ENCODE measurements around the gene TXNL4A.

The TXNL4A gene

GRCh38 chr18:79947881-79948610, 40.3 kb downstream of the TXNL4A start:
- no peak for TF ChIP-seq SIN3A (IDR thresholded peaks at IDR 0.05; ENCODE audit: borderline replicate concordance, insufficient read depth, low read length)

DNA sequence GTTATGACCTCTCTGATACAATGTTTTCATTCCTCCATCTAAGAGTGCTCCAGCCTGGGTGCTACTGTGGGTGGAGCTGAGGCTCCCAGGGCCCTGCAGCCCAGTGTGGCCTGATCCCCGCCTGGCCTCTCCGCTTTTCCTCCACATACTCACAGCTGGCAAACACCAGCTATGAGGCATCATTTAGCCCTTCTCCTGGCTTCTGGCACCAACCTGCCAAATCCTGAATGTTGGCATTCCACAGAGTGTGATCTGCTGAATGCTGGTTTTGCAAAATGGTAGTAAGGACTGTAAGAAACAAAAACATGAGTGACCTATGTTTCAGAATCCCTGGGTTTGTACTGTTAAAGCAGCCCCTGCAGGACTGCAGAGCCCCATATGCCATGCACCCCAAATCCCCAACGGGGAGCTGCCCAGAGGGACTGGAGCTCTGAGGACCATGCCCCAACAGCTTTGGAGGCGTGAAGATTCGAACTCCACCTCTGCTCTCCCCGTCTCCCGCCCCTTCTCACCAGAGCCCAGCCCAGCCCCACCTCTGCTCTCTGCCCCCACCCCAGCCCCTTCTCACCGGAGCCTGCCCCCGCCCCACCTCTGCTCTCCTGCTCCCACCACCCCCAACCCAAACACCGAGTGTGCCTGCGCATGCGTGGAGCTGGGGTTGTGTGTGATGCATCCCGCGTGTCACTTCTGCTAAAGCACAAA, 41.2 kb downstream of the TXNL4A start:
- TF ChIP-seq POLR2AphosphoS5 (IDR thresholded peaks at IDR 0.05; ENCODE audit: low read depth, low read length) (no peak), FOXP2 (optimal IDR thresholded peaks at IDR 0.05; ENCODE audit: borderline replicate concordance, extremely low read depth, extremely low read length, insufficient read depth) (no peak), SIN3A (IDR thresholded peaks at IDR 0.05; ENCODE audit: borderline replicate concordance, insufficient read depth, low read length) (no peak), TAF1 (IDR thresholded peaks at IDR 0.05; ENCODE audit: borderline replicate concordance, insufficient read depth, low read length) (no peak)
- TF ChIP-seq, protein P1, sequence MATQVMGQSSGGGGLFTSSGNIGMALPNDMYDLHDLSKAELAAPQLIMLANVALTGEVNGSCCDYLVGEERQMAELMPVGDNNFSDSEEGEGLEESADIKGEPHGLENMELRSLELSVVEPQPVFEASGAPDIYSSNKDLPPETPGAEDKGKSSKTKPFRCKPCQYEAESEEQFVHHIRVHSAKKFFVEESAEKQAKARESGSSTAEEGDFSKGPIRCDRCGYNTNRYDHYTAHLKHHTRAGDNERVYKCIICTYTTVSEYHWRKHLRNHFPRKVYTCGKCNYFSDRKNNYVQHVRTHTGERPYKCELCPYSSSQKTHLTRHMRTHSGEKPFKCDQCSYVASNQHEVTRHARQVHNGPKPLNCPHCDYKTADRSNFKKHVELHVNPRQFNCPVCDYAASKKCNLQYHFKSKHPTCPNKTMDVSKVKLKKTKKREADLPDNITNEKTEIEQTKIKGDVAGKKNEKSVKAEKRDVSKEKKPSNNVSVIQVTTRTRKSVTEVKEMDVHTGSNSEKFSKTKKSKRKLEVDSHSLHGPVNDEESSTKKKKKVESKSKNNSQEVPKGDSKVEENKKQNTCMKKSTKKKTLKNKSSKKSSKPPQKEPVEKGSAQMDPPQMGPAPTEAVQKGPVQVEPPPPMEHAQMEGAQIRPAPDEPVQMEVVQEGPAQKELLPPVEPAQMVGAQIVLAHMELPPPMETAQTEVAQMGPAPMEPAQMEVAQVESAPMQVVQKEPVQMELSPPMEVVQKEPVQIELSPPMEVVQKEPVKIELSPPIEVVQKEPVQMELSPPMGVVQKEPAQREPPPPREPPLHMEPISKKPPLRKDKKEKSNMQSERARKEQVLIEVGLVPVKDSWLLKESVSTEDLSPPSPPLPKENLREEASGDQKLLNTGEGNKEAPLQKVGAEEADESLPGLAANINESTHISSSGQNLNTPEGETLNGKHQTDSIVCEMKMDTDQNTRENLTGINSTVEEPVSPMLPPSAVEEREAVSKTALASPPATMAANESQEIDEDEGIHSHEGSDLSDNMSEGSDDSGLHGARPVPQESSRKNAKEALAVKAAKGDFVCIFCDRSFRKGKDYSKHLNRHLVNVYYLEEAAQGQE (IDR thresholded peaks at IDR 0.05; ENCODE audit: insufficient read depth in 1 of 2, low read depth in 2 of 2, low read length in 2 of 2): no peak

- TF ChIP-seq SIN3A (IDR thresholded peaks at IDR 0.05; ENCODE audit: borderline replicate concordance, insufficient read depth, low read length): no peak
- TF ChIP-seq, protein P1 (IDR thresholded peaks at IDR 0.05; ENCODE audit: insufficient read depth in 1 of 2, low read depth in 2 of 2, low read length in 2 of 2): no peak
- TF ChIP-seq POLR2AphosphoS5 (IDR thresholded peaks at IDR 0.05; ENCODE audit: low read depth, low read length): no peak
- TF ChIP-seq TAF1 (IDR thresholded peaks at IDR 0.05; ENCODE audit: borderline replicate concordance, insufficient read depth, low read length): no peak
- no peak for TF ChIP-seq FOXP2 (optimal IDR thresholded peaks at IDR 0.05; ENCODE audit: borderline replicate concordance, extremely low read depth, extremely low read length, insufficient read depth)
Observed at GRCh38 chr18:79945118-79946042, 43.0 kb downstream of the TXNL4A start.

DNA sequence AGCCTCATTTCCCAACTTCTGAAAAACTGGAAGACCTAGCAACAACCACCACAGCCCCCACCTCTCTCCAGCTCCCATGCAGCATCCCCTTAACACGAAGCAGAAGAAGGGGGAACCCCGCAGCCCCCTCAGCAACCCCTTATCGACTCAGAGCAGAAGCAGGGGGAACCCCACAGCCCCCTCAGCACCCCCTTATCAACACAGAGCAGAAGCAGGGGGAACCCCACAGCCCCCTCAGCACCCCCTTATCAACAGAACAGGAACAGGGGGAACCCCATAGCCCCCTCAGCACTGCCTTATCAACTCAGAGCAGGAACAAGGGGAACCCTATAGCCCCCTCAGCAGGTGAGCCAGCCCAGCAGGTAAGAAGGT, 43.6 kb downstream of the TXNL4A start:
- no peak for TF ChIP-seq FOXP2 (optimal IDR thresholded peaks at IDR 0.05; ENCODE audit: borderline replicate concordance, extremely low read depth, extremely low read length, insufficient read depth)
- TF ChIP-seq, protein P1 (IDR thresholded peaks at IDR 0.05; ENCODE audit: insufficient read depth in 1 of 2, low read depth in 2 of 2, low read length in 2 of 2): no peak
- TF ChIP-seq POLR2AphosphoS5 (IDR thresholded peaks at IDR 0.05; ENCODE audit: low read depth, low read length): no peak
- no peak for TF ChIP-seq SIN3A (IDR thresholded peaks at IDR 0.05; ENCODE audit: borderline replicate concordance, insufficient read depth, low read length)
- TF ChIP-seq TAF1 (IDR thresholded peaks at IDR 0.05; ENCODE audit: borderline replicate concordance, insufficient read depth, low read length): no peak

DNA sequence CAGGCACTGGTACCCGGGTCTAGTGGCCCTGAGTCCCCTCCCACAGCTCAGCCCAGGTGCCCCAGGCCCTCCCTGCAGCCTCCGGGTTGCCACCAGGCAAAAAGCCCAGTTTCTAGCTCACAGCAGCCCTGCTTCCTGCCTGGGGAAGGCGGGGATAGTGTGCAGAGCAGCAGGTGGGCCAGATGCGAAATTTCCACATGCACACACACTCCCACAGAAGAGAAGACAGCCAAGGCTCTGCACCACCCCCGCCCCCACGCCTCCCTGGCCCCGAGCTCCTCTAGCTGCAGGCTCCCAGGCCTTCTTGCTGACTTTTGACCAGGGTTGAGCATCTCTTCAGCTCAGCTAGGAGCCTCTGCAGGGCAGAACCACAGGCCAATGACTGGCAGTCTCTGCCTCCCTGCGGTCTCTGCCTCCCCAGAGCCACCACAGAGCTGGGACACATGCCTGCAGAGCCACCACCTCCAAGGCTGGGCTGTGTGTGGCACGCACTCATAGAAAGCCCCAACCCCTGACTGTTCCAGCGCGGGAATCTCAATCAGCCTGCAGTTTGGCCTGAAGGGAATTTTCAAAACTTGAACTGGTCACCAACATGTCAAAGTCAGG, 44.1 kb downstream of the TXNL4A start:
- TF ChIP-seq POLR2AphosphoS5 (IDR thresholded peaks at IDR 0.05; ENCODE audit: low read depth, low read length) (no peak), FOXP2 (optimal IDR thresholded peaks at IDR 0.05; ENCODE audit: borderline replicate concordance, extremely low read depth, extremely low read length, insufficient read depth) (no peak), SIN3A (IDR thresholded peaks at IDR 0.05; ENCODE audit: borderline replicate concordance, insufficient read depth, low read length) (no peak), TAF1 (IDR thresholded peaks at IDR 0.05; ENCODE audit: borderline replicate concordance, insufficient read depth, low read length) (no peak)
- TF ChIP-seq, protein P1 (IDR thresholded peaks at IDR 0.05; ENCODE audit: insufficient read depth in 1 of 2, low read depth in 2 of 2, low read length in 2 of 2): no peak

Data from PFSK-1 (cell line).